IMR-90 (cell line): ENCODE results near the gene SLC9A9. TPM values are rescaled to one million over a fixed set of nuclear protein-coding genes. Genes with fewer than 3 reads are reported as not detected.

Experiments used
- ATAC-seq: fragments of 200-7000 bp; cut with Tn5 transposase; 2 replicates; pipeline ENCODE4 v1.9.1; 2020; ENCODE audit warnings: low read depth, mild to moderate bottlenecking, moderate library complexity
- BruUV-seq: library from RNA; stranded (reverse); fragments of 400-500 nt; replicated peaks from 2 replicates; lab custom pipeline; 2021; lab: Mats Ljungman, UMichigan
- CTCF ChIA-PET: fragments of 300-600 bp; formaldehyde crosslinking; extraction: SDS; loops from one replicate; lab custom pipeline; 2021; ENCODE audit warnings: antibody characterized with exemption; lab: Yijun Ruan, JAX
- POLR2A ChIA-PET: fragments of 300-600 bp; sonication (Branson Sonifier 250); formaldehyde crosslinking; loops from one replicate; lab custom pipeline; 2022; ENCODE audit warnings: antibody characterized with exemption; ENCODE audit not compliant: unreplicated experiment; lab: Charles Lee
- DNase-seq: peaks from one replicate; pipeline ENCODE4 v3.0.0; 2013
- H2AFZ ChIP-seq: replicated peaks from 2 replicates; pipeline ENCODE3; 2013; ENCODE audit warnings: low read length, mild to moderate bottlenecking; ENCODE audit not compliant: poor library complexity
- H2AK5ac ChIP-seq: 2 replicates; pipeline ENCODE4 v1.6.1; 2013; ENCODE audit warnings: low read depth, low read length, inconsistent platforms
- H2AK9ac ChIP-seq: replicated peaks from 2 replicates; pipeline ENCODE3; 2013; ENCODE audit warnings: mild to moderate bottlenecking, low read depth, low read length, moderate library complexity; ENCODE audit not compliant: poor library complexity
- H2BK120ac ChIP-seq: 2 replicates; pipeline ENCODE4 v1.6.1; 2013; ENCODE audit warnings: low read depth, low read length, inconsistent platforms
- H2BK15ac ChIP-seq: 3 replicates; pipeline ENCODE4 v1.6.1; 2013; ENCODE audit warnings: low read depth, low read length, inconsistent platforms
- H2BK20ac ChIP-seq: 2 replicates; pipeline ENCODE4 v1.6.1; 2013; ENCODE audit warnings: low read depth, mild to moderate bottlenecking, inconsistent platforms, low read length, moderate library complexity
- H2BK5ac ChIP-seq: 2 replicates; pipeline ENCODE4 v1.6.1; 2013; ENCODE audit warnings: mild to moderate bottlenecking, low read depth, low read length, inconsistent platforms; ENCODE audit not compliant: poor library complexity, severe bottlenecking
- H3K14ac ChIP-seq: replicated peaks from 2 replicates; pipeline ENCODE4 v1.6.1; 2013; ENCODE audit warnings: low read depth, low read length, inconsistent platforms
- H3K18ac ChIP-seq: 2 replicates; pipeline ENCODE4 v1.6.1; 2013; ENCODE audit warnings: low read depth, low read length, control low read depth
- H3K23ac ChIP-seq: 2 replicates; pipeline ENCODE4 v1.6.1; 2013; ENCODE audit warnings: low read depth, low read length, inconsistent platforms
- H3K27ac ChIP-seq: 2 replicates; pipeline ENCODE4 v1.5.1; 2013; ENCODE audit warnings: mild to moderate bottlenecking, control low read depth, low read length; ENCODE audit not compliant: insufficient read depth
- H3K27me3 ChIP-seq: 2 replicates; pipeline ENCODE4 v1.6.1; 2013; ENCODE audit warnings: low read length; ENCODE audit not compliant: control insufficient read depth, insufficient read depth
- H3K36me3 ChIP-seq: 2 replicates; pipeline ENCODE4 v1.6.1; 2013; ENCODE audit warnings: low read length, mixed read lengths; ENCODE audit not compliant: control insufficient read depth, insufficient read depth
- H3K4ac ChIP-seq: 2 replicates; pipeline ENCODE4 v1.6.1; 2013; ENCODE audit warnings: low read depth, low read length, inconsistent platforms
- H3K4me1 ChIP-seq: 2 replicates; pipeline ENCODE4 v1.6.1; 2013; ENCODE audit warnings: low read length, mixed read lengths; ENCODE audit not compliant: control insufficient read depth, insufficient read depth
- H3K4me2 ChIP-seq: 2 replicates; pipeline ENCODE4 v1.6.1; 2013; ENCODE audit warnings: low read depth, mild to moderate bottlenecking, control low read depth, low read length, moderate library complexity
- H3K4me3 ChIP-seq: 2 replicates; pipeline ENCODE4 v1.5.1; 2013; ENCODE audit warnings: low read depth, mild to moderate bottlenecking, control low read depth, low read length, moderate library complexity; ENCODE audit not compliant: insufficient read depth
- H3K56ac ChIP-seq: 2 replicates; pipeline ENCODE4 v1.6.1; 2013; ENCODE audit warnings: low read length, inconsistent platforms; ENCODE audit not compliant: insufficient read depth; ENCODE audit errors: extremely low read depth
- H3K79me1 ChIP-seq, 2 experiments: 2 replicates each; pipeline ENCODE4 v1.6.1; 2013; ENCODE audit warnings: low read length in 2 of 2, inconsistent platforms in 1 of 2, low read depth in 1 of 2
- H3K9ac ChIP-seq: 2 replicates; pipeline ENCODE4 v1.6.1; 2013; ENCODE audit warnings: low read depth, low read length, control low read depth
- H3K9me1 ChIP-seq: 2 replicates; pipeline ENCODE4 v1.6.1; 2013; ENCODE audit warnings: low read length, inconsistent platforms; ENCODE audit not compliant: insufficient read depth
- H3K9me3 ChIP-seq: 2 replicates; pipeline ENCODE4 v1.6.1; 2013; ENCODE audit warnings: low read length; ENCODE audit not compliant: control insufficient read depth, insufficient read depth
- H4K20me1 ChIP-seq: 2 replicates; pipeline ENCODE4 v1.6.1; 2013; ENCODE audit warnings: low read length, inconsistent platforms; ENCODE audit not compliant: insufficient read depth
- H4K5ac ChIP-seq: 2 replicates; pipeline ENCODE4 v1.6.1; 2013; ENCODE audit warnings: mild to moderate bottlenecking, low read depth, low read length, control low read depth
- H4K8ac ChIP-seq, 2 experiments: 2 replicates each; pipeline ENCODE4 v1.6.1; 2013; ENCODE audit warnings: low read depth in 2 of 2, low read length in 2 of 2, control low read depth in 1 of 2, inconsistent platforms in 1 of 2
- H4K91ac ChIP-seq: 2 replicates; pipeline ENCODE4 v1.6.1; 2013; ENCODE audit warnings: low read depth, low read length, inconsistent platforms; ENCODE audit not compliant: insufficient read depth
- BHLHE40 ChIP-seq: fragments of 150-350 bp; IDR thresholded peaks from 2 replicates; pipeline ENCODE4 v1.6.1; 2016; ENCODE audit warnings: mild to moderate bottlenecking, low read depth, low read length
- CEBPB ChIP-seq: IDR thresholded peaks from 2 replicates; pipeline ENCODE4 v1.6.1; 2012; ENCODE audit warnings: low read depth, low read length, improper control_type of control experiment
- CHD1 ChIP-seq: IDR thresholded peaks from 2 replicates; pipeline ENCODE4 v1.6.1; 2012; ENCODE audit warnings: low read depth, low read length, improper control_type of control experiment
- ELK1 ChIP-seq: fragments of 150-350 bp; IDR thresholded peaks from 2 replicates; pipeline ENCODE4 v1.6.1; 2016; ENCODE audit warnings: low read depth, mild to moderate bottlenecking, low read length, moderate library complexity, borderline replicate concordance
- FOS ChIP-seq: fragments of 150-350 bp; IDR thresholded peaks from 2 replicates; pipeline ENCODE4 v1.6.1; 2016; ENCODE audit warnings: low read depth, low read length
- MAFK ChIP-seq: IDR thresholded peaks from 2 replicates; pipeline ENCODE4 v1.6.1; 2012; ENCODE audit warnings: low read depth, low read length, improper control_type of control experiment
- MAZ ChIP-seq: IDR thresholded peaks from 2 replicates; pipeline ENCODE4 v1.6.1; 2012; ENCODE audit warnings: low read depth, mild to moderate bottlenecking, low read length, improper control_type of control experiment, moderate library complexity, borderline replicate concordance
- MXI1 ChIP-seq: IDR thresholded peaks from 2 replicates; pipeline ENCODE4 v1.6.1; 2012; ENCODE audit warnings: low read depth, mild to moderate bottlenecking, low read length, moderate library complexity, borderline replicate concordance
- NFE2L2 ChIP-seq: fragments of 150-350 bp; IDR thresholded peaks from 2 replicates; pipeline ENCODE4 v1.6.1; 2016; ENCODE audit warnings: low read depth, mild to moderate bottlenecking, low read length
- POLR2A ChIP-seq: IDR thresholded peaks from 2 replicates; pipeline ENCODE4 v1.6.1; 2012; ENCODE audit warnings: mild to moderate bottlenecking, low read depth, low read length
- RAD21 ChIP-seq: IDR thresholded peaks from 2 replicates; pipeline ENCODE4 v1.6.1; 2012; ENCODE audit warnings: low read length, improper control_type of control experiment
- RCOR1 ChIP-seq: IDR thresholded peaks from 2 replicates; pipeline ENCODE4 v1.6.1; 2012; ENCODE audit warnings: mild to moderate bottlenecking, low read length, improper control_type of control experiment; ENCODE audit not compliant: insufficient replicate concordance
- RFX5 ChIP-seq: IDR thresholded peaks from 2 replicates; pipeline ENCODE4 v1.8.0; 2012; ENCODE audit warnings: low read depth, mild to moderate bottlenecking, low read length, moderate library complexity
- SMC3 ChIP-seq: fragments of 150-350 bp; IDR thresholded peaks from 2 replicates; pipeline ENCODE4 v1.6.1; 2016; ENCODE audit warnings: low read depth, mild to moderate bottlenecking, antibody characterized with exemption, low read length, moderate library complexity
- USF2 ChIP-seq: fragments of 150-350 bp; IDR thresholded peaks from 2 replicates; pipeline ENCODE4 v1.6.1; 2017; ENCODE audit warnings: mild to moderate bottlenecking, antibody characterized with exemption, low read length, low read depth
- WGBS, 2 experiments: methylation state at CpG; one replicate each; pipeline versions ENCODE4 v1.1.5 to v1.1.7; 2013; ENCODE audit warnings: missing lambda C conversion rate in 2 of 2; ENCODE audit not compliant: insufficient read length in 1 of 2; ENCODE audit errors: extremely low coverage in 2 of 2; 5-methylcytosine and 5-hydroxymethylcytosine counted together
- dilution Hi-C: fragments of 300-500 bp; cut with HindIII; formaldehyde crosslinking; loops from one replicate; pipeline ENCODE4 v1.14.3; 2018; ENCODE audit warnings: low sequenced_read_pairs; ENCODE audit not compliant: unreplicated experiment
- in situ Hi-C: fragments of 300-500 bp; cut with MboI; formaldehyde crosslinking; loops from 3 replicates; pipeline ENCODE4 v1.14.3; 2019; ENCODE audit warnings: low sequenced_read_pairs, inconsistent platforms, mixed read lengths
- intact Hi-C: fragments of 100-400 bp; cut with micrococcal nuclease; formaldehyde crosslinking; loops from 2 replicates; pipeline ENCODE4 v1.10.0; 2022
- polyA plus RNA-seq, 3 experiments: library from polyadenylated mRNA; depleted of rRNA; stranded (reverse); fragments of >200 nt; gene quantifications; 2 replicates each; pipeline ENCODE4 v1.2.3, GENCODE V29; 2012; ENCODE audit warnings: low replicate concordance in 1 of 3
- total RNA-seq: library from RNA; depleted of rRNA; stranded (reverse); fragments of >200 nt; gene quantifications from 2 replicates; pipeline ENCODE4 v1.2.3, GENCODE V29; 2012
- TF ChIP-seq, protein P1 (sequence below): conservative IDR thresholded peaks from 2 replicates; pipeline ENCODE4 v1.5.1; 2012; ENCODE audit warnings: mild to moderate bottlenecking, low read depth, low read length, improper control_type of control experiment

Gene SLC9A9
- total and polyA plus RNA-seq, 2 of the 4 experiments (the other 2 are of a cell fraction), result 1.4 to 2.3 TPM

GRCh38 chr3:143633816-143634215 lies 214.5 kb downstream of the SLC9A9 start:
- TF ChIP-seq, protein P1, sequence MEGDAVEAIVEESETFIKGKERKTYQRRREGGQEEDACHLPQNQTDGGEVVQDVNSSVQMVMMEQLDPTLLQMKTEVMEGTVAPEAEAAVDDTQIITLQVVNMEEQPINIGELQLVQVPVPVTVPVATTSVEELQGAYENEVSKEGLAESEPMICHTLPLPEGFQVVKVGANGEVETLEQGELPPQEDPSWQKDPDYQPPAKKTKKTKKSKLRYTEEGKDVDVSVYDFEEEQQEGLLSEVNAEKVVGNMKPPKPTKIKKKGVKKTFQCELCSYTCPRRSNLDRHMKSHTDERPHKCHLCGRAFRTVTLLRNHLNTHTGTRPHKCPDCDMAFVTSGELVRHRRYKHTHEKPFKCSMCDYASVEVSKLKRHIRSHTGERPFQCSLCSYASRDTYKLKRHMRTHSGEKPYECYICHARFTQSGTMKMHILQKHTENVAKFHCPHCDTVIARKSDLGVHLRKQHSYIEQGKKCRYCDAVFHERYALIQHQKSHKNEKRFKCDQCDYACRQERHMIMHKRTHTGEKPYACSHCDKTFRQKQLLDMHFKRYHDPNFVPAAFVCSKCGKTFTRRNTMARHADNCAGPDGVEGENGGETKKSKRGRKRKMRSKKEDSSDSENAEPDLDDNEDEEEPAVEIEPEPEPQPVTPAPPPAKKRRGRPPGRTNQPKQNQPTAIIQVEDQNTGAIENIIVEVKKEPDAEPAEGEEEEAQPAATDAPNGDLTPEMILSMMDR, result no peak
- TF ChIP-seq MXI1, result no peak
- no peak for TF ChIP-seq FOS
- no peak for TF ChIP-seq ELK1
- TF ChIP-seq NFE2L2, result no peak
- no peak for TF ChIP-seq RFX5
- TF ChIP-seq RAD21, result no peak
- no peak for TF ChIP-seq CHD1
- no peak for TF ChIP-seq USF2
- TF ChIP-seq SMC3, result no peak
- TF ChIP-seq CEBPB, result no peak
- TF ChIP-seq RCOR1, result no peak
- TF ChIP-seq BHLHE40, result no peak
- no peak for TF ChIP-seq MAZ
- TF ChIP-seq POLR2A, result no peak
- no peak for TF ChIP-seq MAFK
- ChIA-PET CTCF (interaction anchor here (1.0 kb wide), 1 partner anchor 10 kb away, joined by 4 read pairs; no protein-coding TSS in a partner anchor), POLR2A (no interaction called here)
- no peak overlapping the region for H3K27ac ChIP-seq
- H2AK9ac ChIP-seq, result no peak overlapping the region
- H3K14ac ChIP-seq, result no peak overlapping the region
- no peak overlapping the region for H4K91ac ChIP-seq
- H3K4ac ChIP-seq, result no peak overlapping the region
- no peak overlapping the region for H2BK5ac ChIP-seq
- DNase-seq (no peak), ATAC-seq (no peak)
- H4K8ac ChIP-seq, result no peak overlapping the region
- no peak overlapping the region for H2AFZ ChIP-seq
- H4K5ac ChIP-seq, result no peak overlapping the region
- WGBS, 2 experiments, result no CpG with 5 or more reads among the region's 3 CpGs
- intact Hi-C loops (no loop called here), dilution Hi-C loops (no loop called here), in situ Hi-C loops (no loop called here)
- H4K20me1 ChIP-seq, result no peaks in the 10 kb centered on the region
- no peak overlapping the region for H3K18ac ChIP-seq
- no TSS peak for BruUV-seq
- H2BK20ac ChIP-seq, result no peak overlapping the region
- H3K79me1 ChIP-seq, result no peaks in the 10 kb centered on the region
- no peaks in the 10 kb centered on the region; the same call in 1 of the 2 replicates for H3K9me3 ChIP-seq
- no peak overlapping the region for H2BK120ac ChIP-seq
- H2AK5ac ChIP-seq, result no peak overlapping the region
- H3K4me3 ChIP-seq, result no peak overlapping the region
- no peak overlapping the region for H3K56ac ChIP-seq
- H3K36me3 ChIP-seq, result no peaks in the 10 kb centered on the region
- H3K9ac ChIP-seq, result no peak overlapping the region
- no peaks in the 10 kb centered on the region for H3K27me3 ChIP-seq
- H3K23ac ChIP-seq, result no peak overlapping the region
- H3K4me2 ChIP-seq, result no peak overlapping the region
- H3K9me1 ChIP-seq, result no peaks in the 10 kb centered on the region
- no peak overlapping the region for H2BK15ac ChIP-seq
- no peaks in the 10 kb centered on the region for H3K4me1 ChIP-seq
